Neural cell (in vitro differentiated cells): ENCODE measurements around the gene UBE3B. TPM values are rescaled to one million over a fixed set of nuclear protein-coding genes. Genes with fewer than 3 reads are reported as not detected.

Experiments used
- H2AFZ ChIP-seq: fragments of 200-600, 300-800 bp; sonication (generic), shearing (Covaris generic); 2 replicates; pipeline ENCODE4 v1.6.0; 2014; ENCODE audit warnings: low read depth, mild to moderate bottlenecking, antibody characterized with exemption, low read length, moderate library complexity
- H3F3A ChIP-seq: fragments of 200-600 bp; shearing (Covaris generic); 2 replicates; pipeline ENCODE4 v1.6.1; 2016; ENCODE audit warnings: mild to moderate bottlenecking, moderate library complexity, mixed read lengths, antibody characterized with exemption, low read length; ENCODE audit not compliant: insufficient read depth, poor library complexity, severe bottlenecking
- H3K27ac ChIP-seq: fragments of 200-600, 300-800 bp; sonication (generic), shearing (Covaris generic); 2 replicates; pipeline ENCODE4 v1.5.1; 2014; ENCODE audit warnings: mild to moderate bottlenecking, low read length, moderate library complexity
- H3K27me3 ChIP-seq: fragments of 300-800, 200-600 bp; sonication (generic), shearing (Covaris generic); 2 replicates; pipeline ENCODE4 v1.6.0; 2014; ENCODE audit warnings: mild to moderate bottlenecking, low read depth, low read length, moderate library complexity; ENCODE audit not compliant: insufficient read depth
- H3K36me3 ChIP-seq: fragments of 300-800, 200-600 bp; sonication (generic), shearing (Covaris generic); 2 replicates; pipeline ENCODE4 v1.5.1; 2014; ENCODE audit warnings: mild to moderate bottlenecking, antibody characterized with exemption, low read length, moderate library complexity; ENCODE audit not compliant: insufficient read depth
- H3K4me2 ChIP-seq: fragments of 300-800, 200-600 bp; sonication (generic), shearing (Covaris generic); 2 replicates; pipeline ENCODE4 v1.6.0; 2014; ENCODE audit warnings: mild to moderate bottlenecking, low read length
- H3K4me3 ChIP-seq: fragments of 300-800, 200-600 bp; sonication (generic), shearing (Covaris generic); 2 replicates; pipeline ENCODE4 v1.5.1; 2014; ENCODE audit warnings: mild to moderate bottlenecking, low read length, moderate library complexity
- H3K79me2 ChIP-seq: fragments of 200-600 bp; shearing (Covaris generic); replicated peaks from 2 replicates; pipeline ENCODE4 v1.6.0; 2014; ENCODE audit warnings: mild to moderate bottlenecking, low read length, moderate library complexity; ENCODE audit not compliant: insufficient read depth
- H3K9ac ChIP-seq: fragments of 300-800, 200-600 bp; sonication (generic), shearing (Covaris generic); 2 replicates; pipeline ENCODE4 v1.6.1; 2016; ENCODE audit warnings: mild to moderate bottlenecking, low read length, mixed read lengths
- H3K9me2 ChIP-seq: fragments of 200-600 bp; shearing (Covaris generic); 2 replicates; pipeline ENCODE4 v1.6.1; 2016; ENCODE audit warnings: mild to moderate bottlenecking, low read length, mixed read lengths; ENCODE audit not compliant: insufficient read depth
- H3K9me3 ChIP-seq: fragments of 200-600, 300-800 bp; sonication (generic), shearing (Covaris generic); 2 replicates; pipeline ENCODE4 v1.6.1; 2016; ENCODE audit warnings: mild to moderate bottlenecking, mixed run types, low read length, moderate library complexity, mixed read lengths
- H4K20me1 ChIP-seq: fragments of 200-600 bp; shearing (Covaris generic); 2 replicates; pipeline ENCODE4 v1.6.1; 2016; ENCODE audit warnings: mild to moderate bottlenecking, mixed run types; ENCODE audit not compliant: insufficient read depth
- EP300 ChIP-seq: fragments of 450-650 bp; conservative IDR thresholded peaks from 2 replicates; pipeline ENCODE4 v1.6.1; 2014; ENCODE audit warnings: antibody characterized with exemption, mild to moderate bottlenecking, moderate library complexity; ENCODE audit not compliant: poor library complexity, severe bottlenecking
- EZH2 ChIP-seq: fragments of 200-600, 300-800 bp; shearing (Covaris generic), sonication (generic); IDR thresholded peaks from 2 replicates; pipeline ENCODE4 v1.6.1; 2014; ENCODE audit warnings: antibody characterized with exemption, low read length, borderline replicate concordance, mild to moderate bottlenecking; ENCODE audit not compliant: insufficient read depth, poor library complexity, severe bottlenecking
- MXI1 ChIP-seq: fragments of 450-650 bp; conservative IDR thresholded peaks from 2 replicates; pipeline ENCODE4 v1.6.1; 2014; ENCODE audit warnings: antibody characterized with exemption, mild to moderate bottlenecking; ENCODE audit not compliant: poor library complexity, severe bottlenecking
- POLR2AphosphoS5 ChIP-seq: IDR thresholded peaks from 2 replicates; pipeline ENCODE4 v1.6.1; 2012
- RAD21 ChIP-seq: fragments of 450-650 bp; conservative IDR thresholded peaks from 2 replicates; pipeline ENCODE4 v1.6.1; 2014; ENCODE audit warnings: antibody characterized with exemption, mild to moderate bottlenecking, moderate library complexity
- SMC3 ChIP-seq: fragments of 450-650 bp; conservative IDR thresholded peaks from 2 replicates; pipeline ENCODE4 v1.6.1; 2014; ENCODE audit warnings: antibody characterized with exemption, mild to moderate bottlenecking, moderate library complexity; ENCODE audit not compliant: poor library complexity
- TAF1 ChIP-seq: IDR thresholded peaks from 2 replicates; pipeline ENCODE4 v1.6.1; 2012; ENCODE audit warnings: low read depth
- polyA plus RNA-seq: library from polyadenylated mRNA; depleted of rRNA; stranded (reverse); fragments of >200 nt; gene quantifications from 2 replicates; pipeline ENCODE4 v1.2.3, GENCODE V29; 2014
- TF ChIP-seq, protein P1 (sequence below): fragments of 450-650 bp; IDR thresholded peaks from 2 replicates; pipeline ENCODE4 v1.5.1; 2014; ENCODE audit warnings: antibody characterized with exemption, mild to moderate bottlenecking, moderate library complexity; ENCODE audit not compliant: poor library complexity, severe bottlenecking
- TF ChIP-seq, protein P2 (sequence below): IDR thresholded peaks from 2 replicates; pipeline ENCODE4 v1.6.1; 2012; ENCODE audit warnings: borderline replicate concordance

UBE3B gene
- polyA plus RNA-seq, 1 donor from 2014 or later = 21.7 TPM

DNA sequence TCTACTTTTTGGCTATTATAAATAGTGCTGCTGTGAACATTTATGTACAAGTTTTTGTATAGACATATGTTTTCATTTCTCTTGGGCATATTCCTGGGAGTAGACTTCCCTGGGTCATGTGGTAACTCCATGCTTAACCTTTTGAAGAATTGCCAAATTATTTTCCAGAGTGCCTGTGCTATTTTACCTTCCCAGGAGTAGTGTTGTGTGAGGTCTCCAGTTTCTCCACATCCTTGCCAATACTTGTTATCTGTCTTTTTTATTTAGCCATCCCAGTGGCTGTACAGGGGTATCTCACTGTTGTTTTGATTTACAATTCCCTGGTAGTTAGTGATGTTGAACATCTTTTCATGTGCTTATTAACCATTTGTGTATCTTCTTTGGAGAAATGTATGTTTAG lies 18.9 kb downstream of the UBE3B start:
- no peaks in the 10 kb centered on the region for H3K9me2 ChIP-seq
- H3K4me2 ChIP-seq = no peak overlapping the region
- no peaks in the 10 kb centered on the region for H3K79me2 ChIP-seq
- H3K4me3 ChIP-seq = no peak overlapping the region
- H3F3A ChIP-seq = no peaks in the 10 kb centered on the region
- H2AFZ ChIP-seq = no peak overlapping the region
- H3K36me3 ChIP-seq = no peaks in the 10 kb centered on the region
- no peaks in the 10 kb centered on the region for H3K27me3 ChIP-seq
- H3K9ac ChIP-seq = no peak overlapping the region
- no peak for TF ChIP-seq EP300
- TF ChIP-seq TAF1 = no peak
- no peak for TF ChIP-seq MXI1
- no peak for TF ChIP-seq RAD21
- TF ChIP-seq EZH2 = no peak
- TF ChIP-seq POLR2AphosphoS5 = no peak
- TF ChIP-seq, protein P1, sequence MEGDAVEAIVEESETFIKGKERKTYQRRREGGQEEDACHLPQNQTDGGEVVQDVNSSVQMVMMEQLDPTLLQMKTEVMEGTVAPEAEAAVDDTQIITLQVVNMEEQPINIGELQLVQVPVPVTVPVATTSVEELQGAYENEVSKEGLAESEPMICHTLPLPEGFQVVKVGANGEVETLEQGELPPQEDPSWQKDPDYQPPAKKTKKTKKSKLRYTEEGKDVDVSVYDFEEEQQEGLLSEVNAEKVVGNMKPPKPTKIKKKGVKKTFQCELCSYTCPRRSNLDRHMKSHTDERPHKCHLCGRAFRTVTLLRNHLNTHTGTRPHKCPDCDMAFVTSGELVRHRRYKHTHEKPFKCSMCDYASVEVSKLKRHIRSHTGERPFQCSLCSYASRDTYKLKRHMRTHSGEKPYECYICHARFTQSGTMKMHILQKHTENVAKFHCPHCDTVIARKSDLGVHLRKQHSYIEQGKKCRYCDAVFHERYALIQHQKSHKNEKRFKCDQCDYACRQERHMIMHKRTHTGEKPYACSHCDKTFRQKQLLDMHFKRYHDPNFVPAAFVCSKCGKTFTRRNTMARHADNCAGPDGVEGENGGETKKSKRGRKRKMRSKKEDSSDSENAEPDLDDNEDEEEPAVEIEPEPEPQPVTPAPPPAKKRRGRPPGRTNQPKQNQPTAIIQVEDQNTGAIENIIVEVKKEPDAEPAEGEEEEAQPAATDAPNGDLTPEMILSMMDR = no peak
- TF ChIP-seq, protein P2, sequence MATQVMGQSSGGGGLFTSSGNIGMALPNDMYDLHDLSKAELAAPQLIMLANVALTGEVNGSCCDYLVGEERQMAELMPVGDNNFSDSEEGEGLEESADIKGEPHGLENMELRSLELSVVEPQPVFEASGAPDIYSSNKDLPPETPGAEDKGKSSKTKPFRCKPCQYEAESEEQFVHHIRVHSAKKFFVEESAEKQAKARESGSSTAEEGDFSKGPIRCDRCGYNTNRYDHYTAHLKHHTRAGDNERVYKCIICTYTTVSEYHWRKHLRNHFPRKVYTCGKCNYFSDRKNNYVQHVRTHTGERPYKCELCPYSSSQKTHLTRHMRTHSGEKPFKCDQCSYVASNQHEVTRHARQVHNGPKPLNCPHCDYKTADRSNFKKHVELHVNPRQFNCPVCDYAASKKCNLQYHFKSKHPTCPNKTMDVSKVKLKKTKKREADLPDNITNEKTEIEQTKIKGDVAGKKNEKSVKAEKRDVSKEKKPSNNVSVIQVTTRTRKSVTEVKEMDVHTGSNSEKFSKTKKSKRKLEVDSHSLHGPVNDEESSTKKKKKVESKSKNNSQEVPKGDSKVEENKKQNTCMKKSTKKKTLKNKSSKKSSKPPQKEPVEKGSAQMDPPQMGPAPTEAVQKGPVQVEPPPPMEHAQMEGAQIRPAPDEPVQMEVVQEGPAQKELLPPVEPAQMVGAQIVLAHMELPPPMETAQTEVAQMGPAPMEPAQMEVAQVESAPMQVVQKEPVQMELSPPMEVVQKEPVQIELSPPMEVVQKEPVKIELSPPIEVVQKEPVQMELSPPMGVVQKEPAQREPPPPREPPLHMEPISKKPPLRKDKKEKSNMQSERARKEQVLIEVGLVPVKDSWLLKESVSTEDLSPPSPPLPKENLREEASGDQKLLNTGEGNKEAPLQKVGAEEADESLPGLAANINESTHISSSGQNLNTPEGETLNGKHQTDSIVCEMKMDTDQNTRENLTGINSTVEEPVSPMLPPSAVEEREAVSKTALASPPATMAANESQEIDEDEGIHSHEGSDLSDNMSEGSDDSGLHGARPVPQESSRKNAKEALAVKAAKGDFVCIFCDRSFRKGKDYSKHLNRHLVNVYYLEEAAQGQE = no peak
- TF ChIP-seq SMC3 = no peak
- H3K27ac ChIP-seq = no peak overlapping the region
- no peaks in the 10 kb centered on the region for H4K20me1 ChIP-seq
- H3K9me3 ChIP-seq = no peaks in the 10 kb centered on the region

DNA sequence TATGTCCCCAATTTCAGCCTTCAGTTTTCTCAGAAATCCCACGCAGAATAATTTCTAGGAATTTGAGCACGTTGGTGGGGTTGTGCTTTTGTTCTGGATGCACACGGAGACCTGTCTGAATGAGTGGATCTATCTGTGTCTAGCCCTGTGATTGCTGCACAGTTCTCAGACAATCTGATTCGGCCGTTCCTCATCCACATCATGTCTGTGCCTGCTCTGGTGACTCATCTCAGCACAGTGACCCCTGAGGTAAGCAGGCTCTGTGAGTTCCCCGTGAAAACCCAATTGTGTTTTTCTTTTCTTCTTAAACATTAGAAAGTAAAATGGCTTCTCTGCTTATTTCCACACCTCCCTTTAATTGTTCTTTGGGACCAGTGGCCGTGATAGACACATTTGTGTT lies 20.2 kb downstream of the UBE3B start:
- no peaks in the 10 kb centered on the region for H4K20me1 ChIP-seq
- H3K27ac ChIP-seq = no peak overlapping the region
- H3K9ac ChIP-seq = no peak overlapping the region
- no peaks in the 10 kb centered on the region for H3K9me3 ChIP-seq
- no peak overlapping the region for H3K4me2 ChIP-seq
- H3F3A ChIP-seq = no peaks in the 10 kb centered on the region
- H2AFZ ChIP-seq = no peak overlapping the region
- H3K79me2 ChIP-seq = no peaks in the 10 kb centered on the region
- H3K27me3 ChIP-seq = no peaks in the 10 kb centered on the region
- no peaks in the 10 kb centered on the region for H3K9me2 ChIP-seq
- TF ChIP-seq, protein P2 = no peak
- TF ChIP-seq TAF1 = no peak
- TF ChIP-seq SMC3 = no peak
- TF ChIP-seq EP300 = no peak
- no peak for TF ChIP-seq MXI1
- no peak for TF ChIP-seq EZH2
- TF ChIP-seq RAD21 = no peak
- no peak for TF ChIP-seq POLR2AphosphoS5
- TF ChIP-seq, protein P1 = no peak
- H3K36me3 ChIP-seq = no peaks in the 10 kb centered on the region
- no peak overlapping the region for H3K4me3 ChIP-seq
